HEK293 (cell line): ENCODE measurements around the gene CASP10.

Experiments used
- GLIS2 ChIP-seq: fragments of 450-650 bp; formaldehyde crosslinking; IDR thresholded peaks from 2 replicates; pipeline ENCODE4 v1.5.1; 2016; ENCODE audit warnings: missing biosample characterization, missing genetic modification characterization
- SP3 ChIP-seq: fragments of 450-650 bp; formaldehyde crosslinking; IDR thresholded peaks from 2 replicates; pipeline ENCODE4 v1.5.1; 2016; ENCODE audit warnings: missing biosample characterization, missing genetic modification characterization
- ZNF121 ChIP-seq: fragments of 450-650 bp; formaldehyde crosslinking; IDR thresholded peaks from 2 replicates; pipeline ENCODE4 v1.5.1; 2016; ENCODE audit warnings: missing biosample characterization, missing genetic modification characterization
- ZNF133 ChIP-seq: fragments of 450-650 bp; formaldehyde crosslinking; IDR thresholded peaks from 2 replicates; pipeline ENCODE4 v1.5.1; 2016; ENCODE audit warnings: missing biosample characterization, missing genetic modification characterization
- ZNF350 ChIP-seq: fragments of 450-650 bp; formaldehyde crosslinking; IDR thresholded peaks from 2 replicates; pipeline ENCODE4 v1.5.0; 2017; ENCODE audit warnings: missing biosample characterization, mild to moderate bottlenecking, missing genetic modification characterization
- ZNF629 ChIP-seq: fragments of 450-650 bp; formaldehyde crosslinking; IDR thresholded peaks from 2 replicates; pipeline ENCODE4 v1.5.1; 2017; ENCODE audit warnings: missing biosample characterization, missing genetic modification characterization
- ZNF843 ChIP-seq: fragments of 450-650 bp; formaldehyde crosslinking; IDR thresholded peaks from 2 replicates; pipeline ENCODE4 v1.5.1; 2016; ENCODE audit warnings: missing biosample characterization, missing genetic modification characterization
- ZSCAN30 ChIP-seq: fragments of 450-650 bp; IDR thresholded peaks from 2 replicates; pipeline ENCODE4 v1.5.1; 2018; ENCODE audit warnings: missing biosample characterization, mild to moderate bottlenecking, missing genetic modification characterization, moderate library complexity
- TF ChIP-seq, protein P1 (sequence below): fragments of 450-650 bp; formaldehyde crosslinking; IDR thresholded peaks from 2 replicates; pipeline ENCODE4 v1.5.1; 2017; ENCODE audit warnings: missing biosample characterization, missing genetic modification characterization
- TF ChIP-seq, protein P2 (sequence below): fragments of 450-650 bp; formaldehyde crosslinking; IDR thresholded peaks from 2 replicates; pipeline ENCODE4 v1.5.1; 2016; ENCODE audit warnings: missing biosample characterization, missing genetic modification characterization, borderline replicate concordance
- TF ChIP-seq, protein P3 (sequence below): fragments of 450-650 bp; formaldehyde crosslinking; IDR thresholded peaks from 2 replicates; pipeline ENCODE4 v1.5.1; 2016; ENCODE audit warnings: missing biosample characterization, missing genetic modification characterization
- TF ChIP-seq, protein P4 (sequence below): fragments of 450-650 bp; formaldehyde crosslinking; IDR thresholded peaks from 2 replicates; pipeline ENCODE4 v1.5.1; 2016; ENCODE audit warnings: missing biosample characterization, missing genetic modification characterization
- TF ChIP-seq, protein P5 (sequence below): fragments of 450-650 bp; formaldehyde crosslinking; IDR thresholded peaks from 2 replicates; pipeline ENCODE4 v1.5.1; 2016; ENCODE audit warnings: missing biosample characterization, missing genetic modification characterization, low read depth
- TF ChIP-seq, protein P6 (sequence below): fragments of 450-650 bp; formaldehyde crosslinking; conservative IDR thresholded peaks from 2 replicates; pipeline ENCODE4 v1.5.1; 2016; ENCODE audit warnings: low read depth, missing biosample characterization, missing genetic modification characterization
- TF ChIP-seq, protein P7 (sequence below): fragments of 450-650 bp; formaldehyde crosslinking; IDR thresholded peaks from 2 replicates; pipeline ENCODE4 v1.5.1; 2016; ENCODE audit warnings: missing biosample characterization, missing genetic modification characterization, borderline replicate concordance
- TF ChIP-seq, protein P8 (sequence below): fragments of 450-650 bp; formaldehyde crosslinking; IDR thresholded peaks from 2 replicates; pipeline ENCODE4 v1.5.1; 2016; ENCODE audit warnings: missing biosample characterization, missing genetic modification characterization

The CASP10 gene

DNA sequence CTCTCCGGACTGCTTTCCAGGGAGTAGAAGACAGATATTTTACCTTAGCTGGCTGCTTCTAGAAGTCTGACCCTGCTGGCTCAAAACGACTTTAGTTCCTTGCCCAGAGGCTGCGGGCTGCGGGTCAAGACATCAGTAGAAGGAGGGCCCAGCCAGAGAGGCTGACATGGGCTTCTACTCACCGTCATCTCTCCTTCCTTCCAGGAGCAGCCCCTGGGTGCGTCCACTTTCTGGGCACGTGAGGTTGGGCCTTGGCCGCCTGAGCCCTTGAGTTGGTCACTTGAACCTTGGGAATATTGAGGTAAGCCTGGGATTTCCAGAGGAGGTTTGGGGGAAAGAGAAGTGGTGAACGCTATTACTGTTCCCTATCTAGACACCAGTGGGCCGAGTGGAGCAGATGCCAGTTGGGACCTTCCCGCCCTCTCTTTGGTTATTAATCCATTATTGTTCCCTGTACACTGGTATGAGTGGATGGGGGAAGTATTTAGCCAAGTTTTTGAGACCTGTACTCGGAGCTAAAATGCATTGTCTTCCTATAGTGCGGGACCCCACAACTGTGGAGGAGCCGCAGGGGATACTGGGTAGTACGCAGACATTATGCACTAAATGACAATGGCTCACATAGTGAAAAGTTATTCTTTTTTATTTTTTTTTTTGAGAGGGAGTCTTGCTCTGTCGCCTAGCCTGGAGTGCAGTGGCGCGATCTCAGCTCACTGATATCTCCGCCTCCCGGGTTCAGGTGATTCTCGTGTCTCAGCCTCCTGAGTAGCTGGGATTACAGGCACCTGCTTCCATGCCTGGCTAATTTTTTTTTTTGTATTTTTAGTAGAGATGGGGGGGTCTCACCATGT, 51.1 kb downstream of the CASP10 start (continued):
- TF ChIP-seq, protein P1, sequence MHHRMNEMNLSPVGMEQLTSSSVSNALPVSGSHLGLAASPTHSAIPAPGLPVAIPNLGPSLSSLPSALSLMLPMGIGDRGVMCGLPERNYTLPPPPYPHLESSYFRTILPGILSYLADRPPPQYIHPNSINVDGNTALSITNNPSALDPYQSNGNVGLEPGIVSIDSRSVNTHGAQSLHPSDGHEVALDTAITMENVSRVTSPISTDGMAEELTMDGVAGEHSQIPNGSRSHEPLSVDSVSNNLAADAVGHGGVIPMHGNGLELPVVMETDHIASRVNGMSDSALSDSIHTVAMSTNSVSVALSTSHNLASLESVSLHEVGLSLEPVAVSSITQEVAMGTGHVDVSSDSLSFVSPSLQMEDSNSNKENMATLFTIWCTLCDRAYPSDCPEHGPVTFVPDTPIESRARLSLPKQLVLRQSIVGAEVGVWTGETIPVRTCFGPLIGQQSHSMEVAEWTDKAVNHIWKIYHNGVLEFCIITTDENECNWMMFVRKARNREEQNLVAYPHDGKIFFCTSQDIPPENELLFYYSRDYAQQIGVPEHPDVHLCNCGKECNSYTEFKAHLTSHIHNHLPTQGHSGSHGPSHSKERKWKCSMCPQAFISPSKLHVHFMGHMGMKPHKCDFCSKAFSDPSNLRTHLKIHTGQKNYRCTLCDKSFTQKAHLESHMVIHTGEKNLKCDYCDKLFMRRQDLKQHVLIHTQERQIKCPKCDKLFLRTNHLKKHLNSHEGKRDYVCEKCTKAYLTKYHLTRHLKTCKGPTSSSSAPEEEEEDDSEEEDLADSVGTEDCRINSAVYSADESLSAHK (tag by site-specific recombination) = no peak
- TF ChIP-seq ZNF843 (no peak), ZNF350 (tag by site-specific recombination) (no peak), ZNF133 (tag by site-specific recombination) (no peak), ZNF629 (no peak), ZSCAN30 (tag by site-specific recombination) (no peak), GLIS2 (no peak), SP3 (no peak), ZNF121 (tag by site-specific recombination) (no peak)
- TF ChIP-seq, protein P2, sequence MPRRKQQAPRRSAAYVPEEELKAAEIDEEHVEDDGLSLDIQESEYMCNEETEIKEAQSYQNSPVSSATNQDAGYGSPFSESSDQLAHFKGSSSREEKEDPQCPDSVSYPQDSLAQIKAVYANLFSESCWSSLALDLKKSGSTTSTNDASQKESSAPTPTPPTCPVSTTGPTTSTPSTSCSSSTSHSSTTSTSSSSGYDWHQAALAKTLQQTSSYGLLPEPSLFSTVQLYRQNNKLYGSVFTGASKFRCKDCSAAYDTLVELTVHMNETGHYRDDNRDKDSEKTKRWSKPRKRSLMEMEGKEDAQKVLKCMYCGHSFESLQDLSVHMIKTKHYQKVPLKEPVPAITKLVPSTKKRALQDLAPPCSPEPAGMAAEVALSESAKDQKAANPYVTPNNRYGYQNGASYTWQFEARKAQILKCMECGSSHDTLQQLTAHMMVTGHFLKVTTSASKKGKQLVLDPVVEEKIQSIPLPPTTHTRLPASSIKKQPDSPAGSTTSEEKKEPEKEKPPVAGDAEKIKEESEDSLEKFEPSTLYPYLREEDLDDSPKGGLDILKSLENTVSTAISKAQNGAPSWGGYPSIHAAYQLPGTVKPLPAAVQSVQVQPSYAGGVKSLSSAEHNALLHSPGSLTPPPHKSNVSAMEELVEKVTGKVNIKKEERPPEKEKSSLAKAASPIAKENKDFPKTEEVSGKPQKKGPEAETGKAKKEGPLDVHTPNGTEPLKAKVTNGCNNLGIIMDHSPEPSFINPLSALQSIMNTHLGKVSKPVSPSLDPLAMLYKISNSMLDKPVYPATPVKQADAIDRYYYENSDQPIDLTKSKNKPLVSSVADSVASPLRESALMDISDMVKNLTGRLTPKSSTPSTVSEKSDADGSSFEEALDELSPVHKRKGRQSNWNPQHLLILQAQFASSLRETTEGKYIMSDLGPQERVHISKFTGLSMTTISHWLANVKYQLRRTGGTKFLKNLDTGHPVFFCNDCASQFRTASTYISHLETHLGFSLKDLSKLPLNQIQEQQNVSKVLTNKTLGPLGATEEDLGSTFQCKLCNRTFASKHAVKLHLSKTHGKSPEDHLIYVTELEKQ (tag by site-specific recombination) = no peak
- TF ChIP-seq, protein P3, sequence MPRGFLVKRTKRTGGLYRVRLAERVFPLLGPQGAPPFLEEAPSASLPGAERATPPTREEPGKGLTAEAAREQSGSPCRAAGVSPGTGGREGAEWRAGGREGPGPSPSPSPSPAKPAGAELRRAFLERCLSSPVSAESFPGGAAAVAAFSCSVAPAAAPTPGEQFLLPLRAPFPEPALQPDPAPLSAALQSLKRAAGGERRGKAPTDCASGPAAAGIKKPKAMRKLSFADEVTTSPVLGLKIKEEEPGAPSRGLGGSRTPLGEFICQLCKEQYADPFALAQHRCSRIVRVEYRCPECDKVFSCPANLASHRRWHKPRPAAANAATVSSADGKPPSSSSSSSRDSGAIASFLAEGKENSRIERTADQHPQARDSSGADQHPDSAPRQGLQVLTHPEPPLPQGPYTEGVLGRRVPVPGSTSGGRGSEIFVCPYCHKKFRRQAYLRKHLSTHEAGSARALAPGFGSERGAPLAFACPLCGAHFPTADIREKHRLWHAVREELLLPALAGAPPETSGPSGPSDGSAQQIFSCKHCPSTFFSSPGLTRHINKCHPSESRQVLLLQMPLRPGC (tag by site-specific recombination) = no peak
- TF ChIP-seq, protein P4, sequence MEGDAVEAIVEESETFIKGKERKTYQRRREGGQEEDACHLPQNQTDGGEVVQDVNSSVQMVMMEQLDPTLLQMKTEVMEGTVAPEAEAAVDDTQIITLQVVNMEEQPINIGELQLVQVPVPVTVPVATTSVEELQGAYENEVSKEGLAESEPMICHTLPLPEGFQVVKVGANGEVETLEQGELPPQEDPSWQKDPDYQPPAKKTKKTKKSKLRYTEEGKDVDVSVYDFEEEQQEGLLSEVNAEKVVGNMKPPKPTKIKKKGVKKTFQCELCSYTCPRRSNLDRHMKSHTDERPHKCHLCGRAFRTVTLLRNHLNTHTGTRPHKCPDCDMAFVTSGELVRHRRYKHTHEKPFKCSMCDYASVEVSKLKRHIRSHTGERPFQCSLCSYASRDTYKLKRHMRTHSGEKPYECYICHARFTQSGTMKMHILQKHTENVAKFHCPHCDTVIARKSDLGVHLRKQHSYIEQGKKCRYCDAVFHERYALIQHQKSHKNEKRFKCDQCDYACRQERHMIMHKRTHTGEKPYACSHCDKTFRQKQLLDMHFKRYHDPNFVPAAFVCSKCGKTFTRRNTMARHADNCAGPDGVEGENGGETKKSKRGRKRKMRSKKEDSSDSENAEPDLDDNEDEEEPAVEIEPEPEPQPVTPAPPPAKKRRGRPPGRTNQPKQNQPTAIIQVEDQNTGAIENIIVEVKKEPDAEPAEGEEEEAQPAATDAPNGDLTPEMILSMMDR (tag by site-specific recombination) = no peak
- TF ChIP-seq, protein P5, sequence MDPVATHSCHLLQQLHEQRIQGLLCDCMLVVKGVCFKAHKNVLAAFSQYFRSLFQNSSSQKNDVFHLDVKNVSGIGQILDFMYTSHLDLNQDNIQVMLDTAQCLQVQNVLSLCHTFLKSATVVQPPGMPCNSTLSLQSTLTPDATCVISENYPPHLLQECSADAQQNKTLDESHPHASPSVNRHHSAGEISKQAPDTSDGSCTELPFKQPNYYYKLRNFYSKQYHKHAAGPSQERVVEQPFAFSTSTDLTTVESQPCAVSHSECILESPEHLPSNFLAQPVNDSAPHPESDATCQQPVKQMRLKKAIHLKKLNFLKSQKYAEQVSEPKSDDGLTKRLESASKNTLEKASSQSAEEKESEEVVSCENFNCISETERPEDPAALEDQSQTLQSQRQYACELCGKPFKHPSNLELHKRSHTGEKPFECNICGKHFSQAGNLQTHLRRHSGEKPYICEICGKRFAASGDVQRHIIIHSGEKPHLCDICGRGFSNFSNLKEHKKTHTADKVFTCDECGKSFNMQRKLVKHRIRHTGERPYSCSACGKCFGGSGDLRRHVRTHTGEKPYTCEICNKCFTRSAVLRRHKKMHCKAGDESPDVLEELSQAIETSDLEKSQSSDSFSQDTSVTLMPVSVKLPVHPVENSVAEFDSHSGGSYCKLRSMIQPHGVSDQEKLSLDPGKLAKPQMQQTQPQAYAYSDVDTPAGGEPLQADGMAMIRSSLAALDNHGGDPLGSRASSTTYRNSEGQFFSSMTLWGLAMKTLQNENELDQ = no peak
- TF ChIP-seq, protein P6, sequence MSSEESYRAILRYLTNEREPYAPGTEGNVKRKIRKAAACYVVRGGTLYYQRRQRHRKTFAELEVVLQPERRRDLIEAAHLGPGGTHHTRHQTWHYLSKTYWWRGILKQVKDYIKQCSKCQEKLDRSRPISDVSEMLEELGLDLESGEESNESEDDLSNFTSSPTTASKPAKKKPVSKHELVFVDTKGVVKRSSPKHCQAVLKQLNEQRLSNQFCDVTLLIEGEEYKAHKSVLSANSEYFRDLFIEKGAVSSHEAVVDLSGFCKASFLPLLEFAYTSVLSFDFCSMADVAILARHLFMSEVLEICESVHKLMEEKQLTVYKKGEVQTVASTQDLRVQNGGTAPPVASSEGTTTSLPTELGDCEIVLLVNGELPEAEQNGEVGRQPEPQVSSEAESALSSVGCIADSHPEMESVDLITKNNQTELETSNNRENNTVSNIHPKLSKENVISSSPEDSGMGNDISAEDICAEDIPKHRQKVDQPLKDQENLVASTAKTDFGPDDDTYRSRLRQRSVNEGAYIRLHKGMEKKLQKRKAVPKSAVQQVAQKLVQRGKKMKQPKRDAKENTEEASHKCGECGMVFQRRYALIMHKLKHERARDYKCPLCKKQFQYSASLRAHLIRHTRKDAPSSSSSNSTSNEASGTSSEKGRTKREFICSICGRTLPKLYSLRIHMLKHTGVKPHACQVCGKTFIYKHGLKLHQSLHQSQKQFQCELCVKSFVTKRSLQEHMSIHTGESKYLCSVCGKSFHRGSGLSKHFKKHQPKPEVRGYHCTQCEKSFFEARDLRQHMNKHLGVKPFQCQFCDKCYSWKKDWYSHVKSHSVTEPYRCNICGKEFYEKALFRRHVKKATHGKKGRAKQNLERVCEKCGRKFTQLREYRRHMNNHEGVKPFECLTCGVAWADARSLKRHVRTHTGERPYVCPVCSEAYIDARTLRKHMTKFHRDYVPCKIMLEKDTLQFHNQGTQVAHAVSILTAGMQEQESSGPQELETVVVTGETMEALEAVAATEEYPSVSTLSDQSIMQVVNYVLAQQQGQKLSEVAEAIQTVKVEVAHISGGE = 0 out of 2 replicates have a peak, but pooled peaks have one; percentile 11
- TF ChIP-seq, protein P7, sequence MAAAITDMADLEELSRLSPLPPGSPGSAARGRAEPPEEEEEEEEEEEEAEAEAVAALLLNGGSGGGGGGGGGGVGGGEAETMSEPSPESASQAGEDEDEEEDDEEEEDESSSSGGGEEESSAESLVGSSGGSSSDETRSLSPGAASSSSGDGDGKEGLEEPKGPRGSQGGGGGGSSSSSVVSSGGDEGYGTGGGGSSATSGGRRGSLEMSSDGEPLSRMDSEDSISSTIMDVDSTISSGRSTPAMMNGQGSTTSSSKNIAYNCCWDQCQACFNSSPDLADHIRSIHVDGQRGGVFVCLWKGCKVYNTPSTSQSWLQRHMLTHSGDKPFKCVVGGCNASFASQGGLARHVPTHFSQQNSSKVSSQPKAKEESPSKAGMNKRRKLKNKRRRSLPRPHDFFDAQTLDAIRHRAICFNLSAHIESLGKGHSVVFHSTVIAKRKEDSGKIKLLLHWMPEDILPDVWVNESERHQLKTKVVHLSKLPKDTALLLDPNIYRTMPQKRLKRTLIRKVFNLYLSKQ (tag by site-specific recombination) = no peak
- TF ChIP-seq, protein P8, sequence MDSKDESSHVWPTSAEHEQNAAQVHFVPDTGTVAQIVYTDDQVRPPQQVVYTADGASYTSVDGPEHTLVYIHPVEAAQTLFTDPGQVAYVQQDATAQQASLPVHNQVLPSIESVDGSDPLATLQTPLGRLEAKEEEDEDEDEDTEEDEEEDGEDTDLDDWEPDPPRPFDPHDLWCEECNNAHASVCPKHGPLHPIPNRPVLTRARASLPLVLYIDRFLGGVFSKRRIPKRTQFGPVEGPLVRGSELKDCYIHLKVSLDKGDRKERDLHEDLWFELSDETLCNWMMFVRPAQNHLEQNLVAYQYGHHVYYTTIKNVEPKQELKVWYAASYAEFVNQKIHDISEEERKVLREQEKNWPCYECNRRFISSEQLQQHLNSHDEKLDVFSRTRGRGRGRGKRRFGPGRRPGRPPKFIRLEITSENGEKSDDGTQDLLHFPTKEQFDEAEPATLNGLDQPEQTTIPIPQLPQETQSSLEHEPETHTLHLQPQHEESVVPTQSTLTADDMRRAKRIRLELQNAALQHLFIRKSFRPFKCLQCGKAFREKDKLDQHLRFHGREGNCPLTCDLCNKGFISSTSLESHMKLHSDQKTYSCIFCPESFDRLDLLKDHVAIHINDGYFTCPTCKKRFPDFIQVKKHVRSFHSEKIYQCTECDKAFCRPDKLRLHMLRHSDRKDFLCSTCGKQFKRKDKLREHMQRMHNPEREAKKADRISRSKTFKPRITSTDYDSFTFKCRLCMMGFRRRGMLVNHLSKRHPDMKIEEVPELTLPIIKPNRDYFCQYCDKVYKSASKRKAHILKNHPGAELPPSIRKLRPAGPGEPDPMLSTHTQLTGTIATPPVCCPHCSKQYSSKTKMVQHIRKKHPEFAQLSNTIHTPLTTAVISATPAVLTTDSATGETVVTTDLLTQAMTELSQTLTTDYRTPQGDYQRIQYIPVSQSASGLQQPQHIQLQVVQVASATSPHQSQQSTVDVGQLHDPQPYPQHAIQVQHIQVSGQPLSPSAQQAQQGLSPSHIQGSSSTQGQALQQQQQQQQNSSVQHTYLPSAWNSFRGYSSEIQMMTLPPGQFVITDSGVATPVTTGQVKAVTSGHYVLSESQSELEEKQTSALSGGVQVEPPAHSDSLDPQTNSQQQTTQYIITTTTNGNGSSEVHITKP (tag by site-specific recombination) = peak; percentile 92
